GM12873 (cell line): ENCODE measurements around the gene EFHC2.
A peak's percentile ranks its signal among the peaks of the same experiment; 100 is the strongest.

ENCODE experiments used
- TF ChIP-seq, protein P1 (sequence below): IDR thresholded peaks from 2 replicates; pipeline ENCODE4 v1.5.1; 2012; ENCODE audit warnings: low read depth, mild to moderate bottlenecking, moderate library complexity, low read length, control low read depth; ENCODE audit not compliant: insufficient read depth; ENCODE audit errors: missing control alignments

Gene EFHC2

DNA sequence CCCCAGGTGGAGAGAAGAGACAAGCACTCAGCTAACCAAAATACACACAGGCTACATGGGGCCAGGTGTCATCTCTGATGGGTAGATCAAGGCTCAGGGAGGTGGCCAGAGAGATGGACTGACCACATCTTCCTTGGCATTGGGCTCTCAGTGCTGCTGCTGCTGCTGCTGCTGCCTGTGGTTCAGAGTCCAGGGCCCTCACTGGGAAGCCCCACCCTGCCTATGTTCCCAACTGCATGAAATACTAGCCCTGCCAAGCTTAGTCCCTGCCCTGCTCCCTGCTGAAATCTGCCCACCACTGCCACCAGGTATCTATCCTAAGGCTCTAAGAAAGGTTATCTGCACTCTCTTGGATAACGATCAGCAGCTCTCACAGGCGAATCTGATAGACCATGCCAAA is 118.7 kb downstream of the EFHC2 start:
- TF ChIP-seq, protein P1, sequence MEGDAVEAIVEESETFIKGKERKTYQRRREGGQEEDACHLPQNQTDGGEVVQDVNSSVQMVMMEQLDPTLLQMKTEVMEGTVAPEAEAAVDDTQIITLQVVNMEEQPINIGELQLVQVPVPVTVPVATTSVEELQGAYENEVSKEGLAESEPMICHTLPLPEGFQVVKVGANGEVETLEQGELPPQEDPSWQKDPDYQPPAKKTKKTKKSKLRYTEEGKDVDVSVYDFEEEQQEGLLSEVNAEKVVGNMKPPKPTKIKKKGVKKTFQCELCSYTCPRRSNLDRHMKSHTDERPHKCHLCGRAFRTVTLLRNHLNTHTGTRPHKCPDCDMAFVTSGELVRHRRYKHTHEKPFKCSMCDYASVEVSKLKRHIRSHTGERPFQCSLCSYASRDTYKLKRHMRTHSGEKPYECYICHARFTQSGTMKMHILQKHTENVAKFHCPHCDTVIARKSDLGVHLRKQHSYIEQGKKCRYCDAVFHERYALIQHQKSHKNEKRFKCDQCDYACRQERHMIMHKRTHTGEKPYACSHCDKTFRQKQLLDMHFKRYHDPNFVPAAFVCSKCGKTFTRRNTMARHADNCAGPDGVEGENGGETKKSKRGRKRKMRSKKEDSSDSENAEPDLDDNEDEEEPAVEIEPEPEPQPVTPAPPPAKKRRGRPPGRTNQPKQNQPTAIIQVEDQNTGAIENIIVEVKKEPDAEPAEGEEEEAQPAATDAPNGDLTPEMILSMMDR = no peak

DNA sequence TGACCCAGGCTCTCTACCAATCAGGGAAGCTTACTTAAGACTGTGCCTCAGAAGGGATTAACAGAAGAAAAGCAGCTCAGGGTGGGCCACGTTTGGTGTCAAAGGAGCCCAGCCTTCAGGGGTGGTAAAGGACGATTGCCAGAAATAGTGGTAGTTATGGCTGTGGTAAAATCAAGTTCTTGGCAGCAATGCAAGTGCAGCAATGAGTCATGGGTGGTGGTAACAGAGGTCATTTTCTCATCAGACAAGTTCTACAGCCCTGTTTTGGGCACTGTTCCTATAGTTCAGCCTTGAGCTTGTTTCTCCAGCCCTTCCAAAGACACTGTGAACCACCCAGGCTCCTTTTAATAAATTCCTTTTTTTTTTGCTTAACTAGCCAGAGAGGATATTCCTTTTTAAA is 120.3 kb downstream of the EFHC2 start:
- TF ChIP-seq, protein P1 = no peak

DNA sequence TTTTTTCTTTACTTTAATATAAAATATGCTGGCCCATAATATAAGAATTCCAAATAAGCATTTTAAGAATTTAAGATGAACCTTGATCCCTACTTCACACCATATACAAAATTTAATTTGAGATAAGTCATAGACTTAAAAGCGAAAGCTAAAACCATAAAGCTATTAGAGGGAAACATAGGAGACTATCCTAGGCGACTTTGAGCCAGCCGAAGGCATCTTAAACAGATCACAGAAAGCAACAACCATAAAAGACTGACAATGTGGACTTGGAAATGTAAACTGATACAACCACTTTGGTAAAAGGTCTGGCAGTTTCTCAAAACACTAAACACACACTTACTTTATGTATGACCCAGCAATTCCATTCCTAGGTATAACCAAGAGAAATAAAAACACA is 125.0 kb downstream of the EFHC2 start:
- TF ChIP-seq, protein P1 = no peak

DNA sequence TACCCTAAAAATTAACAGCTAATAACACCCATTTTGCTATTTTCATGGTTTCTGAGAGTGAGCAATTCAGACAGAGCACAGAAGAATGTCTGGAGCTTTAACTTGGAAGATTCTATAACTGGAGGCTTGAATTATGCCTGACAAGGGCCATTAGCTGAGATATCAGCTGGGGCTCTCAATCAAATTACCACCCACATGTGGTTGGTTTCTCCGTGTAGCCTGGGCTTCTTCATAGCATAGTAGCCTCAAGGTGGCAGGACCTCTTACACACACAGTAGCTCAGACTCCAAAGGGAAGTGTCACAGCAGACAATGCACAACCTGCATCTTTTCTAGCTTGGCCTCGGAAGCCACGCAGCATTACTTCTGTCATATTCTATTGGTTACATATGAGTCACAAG is 127.3 kb downstream of the EFHC2 start:
- TF ChIP-seq, protein P1 = no peak

DNA sequence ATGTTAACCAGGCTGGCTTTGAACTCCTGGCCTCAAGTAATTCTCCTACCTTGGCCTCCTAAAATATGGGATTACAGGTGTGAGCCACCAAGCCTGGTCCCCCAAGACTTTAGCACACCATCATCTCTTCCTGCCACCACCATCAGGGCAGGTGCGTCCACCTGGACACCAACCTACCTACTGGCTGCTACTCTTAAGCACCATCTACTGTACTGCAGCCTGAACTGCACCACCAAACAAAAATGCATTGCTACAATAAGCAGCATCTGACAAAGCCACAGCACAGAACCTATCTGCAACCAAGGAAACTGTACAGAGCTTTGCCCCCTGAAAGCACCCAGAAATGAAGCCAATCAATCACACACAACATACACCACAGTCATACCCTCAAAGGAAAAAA is 139.7 kb downstream of the EFHC2 start:
- TF ChIP-seq, protein P1 = peak; percentile 27

DNA sequence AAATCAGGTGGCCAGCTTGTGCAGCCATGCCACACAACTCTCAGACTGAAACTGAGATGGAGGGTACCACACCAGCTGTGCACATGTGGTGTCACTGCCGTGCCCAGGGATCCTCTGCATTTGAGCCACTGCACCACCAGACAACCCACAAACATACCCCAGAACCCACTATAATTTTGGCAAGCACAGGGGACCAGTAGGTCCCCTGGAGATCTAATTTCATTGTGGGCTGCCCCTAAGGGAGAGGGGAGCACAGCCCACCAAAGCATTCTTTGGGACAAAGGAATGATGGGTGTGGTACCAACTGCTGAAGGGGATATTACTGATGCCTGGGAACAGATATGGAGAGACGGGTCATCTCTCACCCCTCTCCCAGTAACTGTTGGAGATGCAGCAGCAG is 140.9 kb downstream of the EFHC2 start:
- TF ChIP-seq, protein P1 = no peak

DNA sequence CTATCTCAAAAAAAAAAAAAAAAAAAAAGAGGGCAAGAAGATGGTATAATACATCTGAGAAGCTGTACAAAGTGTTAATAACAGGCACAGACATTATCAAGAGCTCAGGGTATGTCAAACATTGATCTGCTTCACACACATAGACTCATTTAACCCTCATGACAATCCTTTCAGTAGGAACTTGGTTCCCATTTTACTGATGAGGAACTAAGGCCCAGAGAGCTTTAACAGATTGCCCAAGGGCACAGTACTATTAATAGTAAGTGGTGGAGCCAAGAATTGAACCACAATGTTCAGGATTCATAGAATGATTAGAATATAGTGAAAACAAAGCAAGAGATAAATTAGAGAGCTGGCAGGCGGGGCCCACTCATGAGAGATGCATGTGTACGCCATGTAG is 154.4 kb downstream of the EFHC2 start:
- TF ChIP-seq, protein P1 = no peak
